Liver (tissue), 9 donors: ENCODE measurements around the gene MYADML2. TPM values are rescaled to one million over a fixed set of nuclear protein-coding genes. Genes with fewer than 3 reads are reported as not detected.

Source experiments
- DNase-seq: peaks from one replicate; pipeline ENCODE4 v3.0.0-alpha.2; 2017; ENCODE audit warnings: low spot score
- H3K27ac ChIP-seq, 2 donors: one replicate each; pipeline ENCODE4 v1.7.0; 2013; ENCODE audit warnings: inconsistent platforms in 2 of 2, low read length in 2 of 2, control low read depth in 1 of 2, low read depth in 1 of 2, mild to moderate bottlenecking in 1 of 2
- H3K27me3 ChIP-seq, 4 donors: one replicate each; pipeline versions ENCODE4 v1.6.1 to v1.7.0; 2013; ENCODE audit warnings: low read length in 3 of 4, inconsistent platforms in 1 of 4, mild to moderate bottlenecking in 1 of 4, moderate library complexity in 1 of 4; ENCODE audit not compliant: control insufficient read depth in 4 of 4, insufficient read depth in 4 of 4
- H3K36me3 ChIP-seq, 4 donors: one replicate each; pipeline versions ENCODE4 v1.6.1 to v1.7.0; 2013; ENCODE audit warnings: low read length in 3 of 4, mild to moderate bottlenecking in 3 of 4, low read depth in 1 of 4, moderate library complexity in 1 of 4; ENCODE audit not compliant: control insufficient read depth in 4 of 4, insufficient read depth in 3 of 4
- H3K4me1 ChIP-seq, 4 donors: one replicate each; pipeline versions ENCODE4 v1.6.1 to v1.7.0; 2013; ENCODE audit warnings: low read length in 3 of 4, mild to moderate bottlenecking in 3 of 4, moderate library complexity in 1 of 4; ENCODE audit not compliant: control insufficient read depth in 4 of 4, insufficient read depth in 4 of 4
- H3K4me3 ChIP-seq, 3 donors: one replicate each; pipeline versions ENCODE4 v1.6.1 to v1.7.0; 2013; ENCODE audit warnings: low read length in 3 of 3, control low read depth in 1 of 3, low read depth in 1 of 3, mild to moderate bottlenecking in 1 of 3
- H3K9ac ChIP-seq, 2 donors: one replicate each; pipeline ENCODE4 v1.7.0; 2013; ENCODE audit warnings: low read length in 2 of 2, mild to moderate bottlenecking in 2 of 2, moderate library complexity in 2 of 2, control low read depth in 1 of 2, low read depth in 1 of 2
- H3K9me3 ChIP-seq, 4 donors: one replicate each; pipeline versions ENCODE4 v1.6.1 to v1.7.0; 2013; ENCODE audit warnings: low read length in 3 of 4; ENCODE audit not compliant: control insufficient read depth in 4 of 4
- ATF3 ChIP-seq: IDR thresholded peaks from 2 replicates; pipeline ENCODE4 v1.6.1; 2016; ENCODE audit warnings: antibody characterized with exemption
- CTCF ChIP-seq: fragments of 150-350 bp; IDR thresholded peaks from 2 replicates; pipeline ENCODE4 v1.5.1; 2017; ENCODE audit warnings: improper control_type of control experiment, low read depth, low read length; ENCODE audit not compliant: missing input control
- EGR1 ChIP-seq, 2 donors: IDR thresholded peaks; 2 replicates each; pipeline ENCODE4 v1.6.1; 2016 to 2018; ENCODE audit warnings: antibody characterized with exemption in 2 of 2, low read depth in 2 of 2
- FOXA1 ChIP-seq: IDR thresholded peaks from 2 replicates; pipeline ENCODE4 v1.6.1; 2016; ENCODE audit warnings: antibody characterized with exemption
- FOXA2 ChIP-seq: IDR thresholded peaks from 2 replicates; pipeline ENCODE4 v1.6.1; 2016; ENCODE audit warnings: antibody characterized with exemption
- GABPA ChIP-seq, 2 donors: IDR thresholded peaks in 1 of 2; conservative IDR thresholded peaks in 1 of 2; 2 replicates each; pipeline ENCODE4 v1.6.1; 2016; ENCODE audit warnings: antibody characterized with exemption in 2 of 2, mild to moderate bottlenecking in 1 of 2, moderate library complexity in 1 of 2
- HNF4A ChIP-seq, 2 donors: conservative IDR thresholded peaks; 2 replicates each; pipeline ENCODE4 v1.6.1; 2016; ENCODE audit warnings: antibody characterized with exemption in 2 of 2, mild to moderate bottlenecking in 2 of 2
- HNF4G ChIP-seq: IDR thresholded peaks from 2 replicates; pipeline ENCODE4 v1.6.1; 2016; ENCODE audit warnings: antibody characterized with exemption
- JUND ChIP-seq, 2 donors: IDR thresholded peaks; 2 replicates each; pipeline ENCODE4 v1.6.1; 2016; ENCODE audit warnings: antibody characterized with exemption in 2 of 2
- MAX ChIP-seq: IDR thresholded peaks from 2 replicates; pipeline ENCODE4 v1.6.1; 2016; ENCODE audit warnings: antibody characterized with exemption
- NR2F2 ChIP-seq: IDR thresholded peaks from 2 replicates; pipeline ENCODE4 v1.6.1; 2016; ENCODE audit warnings: antibody characterized with exemption
- RAD21 ChIP-seq, 2 donors: IDR thresholded peaks; 2 replicates each; pipeline ENCODE4 v1.6.1; 2016; ENCODE audit warnings: antibody characterized with exemption in 2 of 2, mild to moderate bottlenecking in 2 of 2
- REST ChIP-seq: IDR thresholded peaks from 2 replicates; pipeline ENCODE4 v1.6.1; 2016; ENCODE audit warnings: antibody characterized with exemption, mild to moderate bottlenecking
- RXRA ChIP-seq, 2 donors: IDR thresholded peaks; 2 replicates each; pipeline ENCODE4 v1.6.1; 2017 to 2018; ENCODE audit warnings: antibody characterized with exemption in 2 of 2, mild to moderate bottlenecking in 1 of 2
- SP1 ChIP-seq: IDR thresholded peaks from 2 replicates; pipeline ENCODE4 v1.6.1; 2018; ENCODE audit warnings: antibody characterized with exemption, mild to moderate bottlenecking
- TAF1 ChIP-seq: conservative IDR thresholded peaks from 2 replicates; pipeline ENCODE4 v1.6.1; 2016; ENCODE audit warnings: antibody characterized with exemption, mild to moderate bottlenecking
- YY1 ChIP-seq: IDR thresholded peaks from 2 replicates; pipeline ENCODE4 v1.6.1; 2016; ENCODE audit warnings: antibody characterized with exemption, mild to moderate bottlenecking
- ZBTB33 ChIP-seq: IDR thresholded peaks from 2 replicates; pipeline ENCODE4 v1.6.1; 2016; ENCODE audit warnings: antibody characterized with exemption
- WGBS: extraction: QIAGEN DNeasy Blood & Tissue Kit; methylation state at CpG from one replicate; pipeline ENCODE4 v1.1.7; 2013; 5-methylcytosine and 5-hydroxymethylcytosine counted together
- polyA plus RNA-seq, 2 donors: library from polyadenylated mRNA; stranded (reverse) in 1 of 2; unstranded in 1 of 2; fragments of 200-250 nt in 1 of 2; fragments of >200 nt in 1 of 2; fragmentation: Nextera tagmentation in 1 of 2; extraction: Ambion mirVana in 1 of 2; gene quantifications; one replicate each; pipeline versions ENCODE4 v1.2.1 to v1.2.3, GENCODE V29; 2013 to 2015
- total RNA-seq, 2 donors: library from RNA; depleted of rRNA; stranded (reverse); fragments of >200 nt; gene quantifications; one replicate each; pipeline ENCODE4 v1.2.3, GENCODE V29; 2014
- donor health status: healthy.
- donor health status: healthy.
- donor health status: healthy.
- donor health status: healthy.
- donor health status: healthy.

The MYADML2 gene
- total and polyA plus RNA-seq, 4 donors: not detected

GRCh38 chr17:81967533-81968395 lies 20.7 kb upstream of the MYADML2 start:
- peak; percentile 67 for DNase-seq
- Histone ChIP-seq H3K9ac (no peak overlapping the region), H3K27me3 (no peaks in the 10 kb centered on the region), H3K27ac (peak overlapping the region; percentile 3 to 58), H3K4me1 (peaks cover 8 to 35% (median 18%) of the 10 kb centered on the region in 4 donors), H3K4me3 (peak overlapping the region in 1 of 3 donors; percentile 16), H3K36me3 (no peaks in the 10 kb centered on the region), H3K9me3 (no peaks in the 10 kb centered on the region)
- WGBS: 9% methylated on average over 36 of the region's 36 CpGs
- TF ChIP-seq ZBTB33 (no peak), RXRA (IDR thresholded peaks at IDR 0.05) (peak; percentile 65 to 69), CTCF (no peak), RAD21 (IDR thresholded peaks at IDR 0.05) (peak in 1 of 2 donors; percentile 27), MAX (peak; percentile 94), NR2F2 (peak; percentile 26), JUND (IDR thresholded peaks at IDR 0.05) (no peak), TAF1 (no peak), REST (no peak), FOXA1 (no peak), GABPA (IDR thresholded peaks at IDR 0.05 in 1 of 2, conservative IDR thresholded peaks at IDR 0.05 in 1 of 2) (peak in 1 of 2 donors; percentile 58), FOXA2 (no peak), ATF3 (no peak), HNF4G (no peak), HNF4A (conservative IDR thresholded peaks at IDR 0.05) (peak; percentile 47 to 61), YY1 (peak; percentile 70), SP1 (peak; percentile 62), EGR1 (IDR thresholded peaks at IDR 0.05; ENCODE audit: low read depth in 2 of 2) (peak; percentile 98 to 99)
